Activated T-cell treated with anti-CD3 and anti-CD28 coated beads, Interleukin-2, amount 50 U/mL, for 24 hours (primary cell): Measurements from ENCODE around the gene CCNJL.

Experiments
- DNase-seq: peaks from one replicate; pipeline ENCODE4 v3.0.0-alpha.2; 2020
- H3K27ac Mint-ChIP-seq: 2 replicates; pipeline ENCODE4 v1.8.0; 2020; ENCODE audit warnings: mild to moderate bottlenecking, mixed read lengths
- H3K27me3 Mint-ChIP-seq: 2 replicates; pipeline ENCODE4 v1.8.0; 2020; ENCODE audit warnings: mixed read lengths
- H3K36me3 Mint-ChIP-seq: 2 replicates; pipeline ENCODE4 v1.8.0; 2020; ENCODE audit warnings: low read depth, mixed read lengths
- H3K4me1 Mint-ChIP-seq: 2 replicates; pipeline ENCODE4 v1.8.0; 2020; ENCODE audit warnings: low read depth, mixed read lengths
- H3K4me3 Mint-ChIP-seq: 2 replicates; pipeline ENCODE4 v1.8.0; 2020; ENCODE audit warnings: mild to moderate bottlenecking, moderate library complexity, mixed read lengths
- H3K9me3 Mint-ChIP-seq: 2 replicates; pipeline ENCODE4 v1.8.0; 2020; ENCODE audit warnings: mixed read lengths

The CCNJL gene

DNA sequence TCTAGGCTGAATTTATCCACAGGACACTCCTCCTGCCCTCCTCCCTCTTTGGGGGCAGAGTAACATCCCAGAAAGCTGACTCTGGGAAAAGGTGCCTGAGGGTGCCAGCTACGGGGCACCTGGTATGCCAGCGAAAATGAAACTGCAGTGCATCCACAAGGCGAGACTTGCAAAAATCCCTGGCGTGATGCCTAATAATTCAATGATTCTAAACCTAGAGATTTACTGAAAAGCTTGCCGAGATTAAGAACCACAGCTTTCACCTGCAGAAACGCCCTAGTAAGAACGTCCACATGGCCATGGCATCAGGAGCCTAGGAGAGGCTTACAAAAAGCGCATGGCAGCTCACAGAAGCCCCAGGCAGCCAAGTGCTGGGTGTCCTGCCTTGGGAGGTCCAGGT is 20.9 kb downstream of the CCNJL start:
- Mint-ChIP-seq H3K4me3 (no peak overlapping the region), H3K27me3 (no peaks in the 10 kb centered on the region), H3K27ac (no peak overlapping the region), H3K9me3 (no peaks in the 10 kb centered on the region), H3K36me3 (no peaks in the 10 kb centered on the region), H3K4me1 (no peaks in the 10 kb centered on the region)
- no peak for DNase-seq

DNA sequence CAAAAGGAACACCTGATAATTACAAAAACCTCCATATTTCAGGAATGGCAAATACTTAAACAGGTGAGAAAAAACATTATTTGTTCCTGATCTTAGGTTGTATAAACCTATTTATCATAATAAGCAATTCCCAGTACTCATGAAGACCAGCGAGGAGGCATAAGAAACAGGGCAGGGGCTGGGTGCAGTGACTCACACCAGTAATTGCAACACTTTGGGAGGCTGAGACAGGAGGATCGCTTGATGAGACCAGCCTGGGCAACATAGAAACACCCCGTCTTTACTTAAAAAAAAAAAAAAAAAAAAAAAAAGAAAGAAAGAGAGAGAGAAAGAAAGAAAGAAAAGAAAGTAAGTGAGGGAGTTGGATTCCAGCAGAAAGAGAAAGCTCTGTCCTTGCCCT is 21.6 kb downstream of the CCNJL start:
- Mint-ChIP-seq H3K4me1 (no peaks in the 10 kb centered on the region), H3K36me3 (no peaks in the 10 kb centered on the region), H3K27me3 (no peaks in the 10 kb centered on the region), H3K27ac (no peak overlapping the region), H3K9me3 (no peaks in the 10 kb centered on the region), H3K4me3 (no peak overlapping the region)
- no peak for DNase-seq

DNA sequence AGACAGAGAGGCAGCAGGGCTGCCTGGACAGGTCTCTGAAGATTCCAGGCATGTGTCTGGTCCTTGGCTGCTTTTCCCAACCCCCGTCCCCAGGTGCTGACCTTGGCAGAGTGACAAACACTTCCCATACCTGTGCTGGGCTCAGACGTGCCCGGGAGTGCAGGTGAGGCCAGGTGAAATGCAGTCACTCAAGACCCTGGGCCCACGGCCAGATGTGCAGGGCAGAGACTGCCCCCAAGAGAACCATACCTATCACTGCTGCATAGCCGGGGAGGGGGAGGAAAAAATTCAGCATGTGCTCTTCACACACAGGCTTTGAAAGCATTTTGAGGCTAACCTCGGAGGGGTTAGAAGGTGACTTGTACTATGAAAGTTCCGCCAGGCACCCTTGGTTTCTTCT is 22.6 kb downstream of the CCNJL start:
- no peaks in the 10 kb centered on the region for H3K27me3 Mint-ChIP-seq
- no peak for DNase-seq
- H3K27ac Mint-ChIP-seq: no peak overlapping the region
- H3K36me3 Mint-ChIP-seq: no peaks in the 10 kb centered on the region
- no peaks in the 10 kb centered on the region for H3K9me3 Mint-ChIP-seq
- no peak overlapping the region for H3K4me3 Mint-ChIP-seq
- no peaks in the 10 kb centered on the region for H3K4me1 Mint-ChIP-seq

DNA sequence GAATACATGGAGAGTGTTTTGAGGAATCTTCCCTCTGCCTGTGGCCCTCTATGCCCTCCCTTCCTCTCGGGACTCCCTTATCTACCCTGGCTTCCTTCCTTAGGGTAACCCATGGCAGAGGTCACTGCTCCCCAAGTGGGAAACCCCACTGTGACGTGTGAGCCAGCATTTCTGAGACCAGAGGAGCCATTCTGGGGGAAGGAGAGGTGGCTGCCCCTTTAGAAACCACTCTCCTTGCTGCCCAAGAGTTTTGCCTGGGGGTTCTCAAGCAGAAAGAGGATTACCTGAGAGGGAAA is 23.1 kb downstream of the CCNJL start:
- Mint-ChIP-seq H3K9me3 (no peaks in the 10 kb centered on the region), H3K27ac (no peak overlapping the region), H3K4me1 (no peaks in the 10 kb centered on the region), H3K4me3 (no peak overlapping the region), H3K36me3 (no peaks in the 10 kb centered on the region), H3K27me3 (no peaks in the 10 kb centered on the region)
- DNase-seq: no peak

DNA sequence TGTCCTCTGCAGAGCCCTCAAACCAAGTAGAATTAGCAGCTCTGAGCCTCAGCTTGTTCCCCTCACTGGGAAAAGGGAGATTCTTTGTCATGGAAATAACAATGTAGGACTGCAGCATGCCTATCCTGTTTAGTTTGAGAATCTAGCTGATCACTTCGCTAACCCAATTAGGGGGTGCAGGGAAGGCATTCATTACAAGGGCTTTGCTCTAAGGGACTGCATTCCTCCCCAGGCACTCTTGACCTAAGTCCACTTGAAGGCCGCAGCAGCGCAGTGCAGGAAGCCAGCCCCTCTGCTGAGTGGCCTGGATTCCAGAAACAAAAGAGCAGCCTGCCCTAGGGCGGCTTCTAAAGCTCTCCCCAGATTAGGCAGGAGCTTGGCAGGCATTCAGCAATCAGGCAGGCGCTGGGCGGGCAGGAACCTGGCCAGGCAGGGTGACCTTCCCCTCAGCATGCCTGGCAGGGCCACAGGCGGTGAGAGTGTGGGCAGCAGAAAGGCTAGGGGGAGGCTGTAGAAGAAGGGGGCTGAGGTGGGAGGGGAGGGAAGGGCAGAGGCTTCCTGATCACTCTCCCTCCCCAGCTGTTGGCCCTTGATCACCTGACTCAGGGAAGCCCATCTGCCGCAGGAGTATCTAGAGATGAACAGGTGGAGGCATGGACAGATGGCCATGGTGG is 24.8 kb downstream of the CCNJL start:
- Mint-ChIP-seq H3K27ac (no peak overlapping the region), H3K27me3 (no peaks in the 10 kb centered on the region), H3K36me3 (no peaks in the 10 kb centered on the region), H3K4me1 (no peaks in the 10 kb centered on the region), H3K4me3 (no peak overlapping the region), H3K9me3 (no peaks in the 10 kb centered on the region)
- DNase-seq: no peak

DNA sequence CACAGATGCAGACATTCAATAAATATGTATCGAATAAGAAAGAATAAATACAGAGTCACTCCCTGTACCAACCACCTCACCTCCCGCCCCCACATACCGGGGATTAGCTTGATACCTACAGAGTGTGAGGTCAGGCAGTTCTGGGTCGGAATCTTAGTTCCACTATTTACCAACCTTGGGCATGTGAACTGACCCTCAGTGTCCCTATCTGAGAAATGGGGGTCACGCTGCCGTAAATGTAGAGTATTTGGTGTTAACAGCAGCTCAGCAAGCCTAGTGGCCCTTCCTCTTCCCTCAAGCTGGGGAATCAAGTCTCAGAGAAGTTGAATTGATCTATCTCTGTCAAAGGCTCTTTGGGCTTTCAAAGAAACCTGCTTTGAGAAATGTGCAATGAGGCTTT is 25.4 kb downstream of the CCNJL start:
- Mint-ChIP-seq H3K36me3 (no peaks in the 10 kb centered on the region), H3K9me3 (no peaks in the 10 kb centered on the region), H3K27ac (no peak overlapping the region), H3K4me3 (no peak overlapping the region), H3K4me1 (no peaks in the 10 kb centered on the region), H3K27me3 (no peaks in the 10 kb centered on the region)
- DNase-seq: no peak

DNA sequence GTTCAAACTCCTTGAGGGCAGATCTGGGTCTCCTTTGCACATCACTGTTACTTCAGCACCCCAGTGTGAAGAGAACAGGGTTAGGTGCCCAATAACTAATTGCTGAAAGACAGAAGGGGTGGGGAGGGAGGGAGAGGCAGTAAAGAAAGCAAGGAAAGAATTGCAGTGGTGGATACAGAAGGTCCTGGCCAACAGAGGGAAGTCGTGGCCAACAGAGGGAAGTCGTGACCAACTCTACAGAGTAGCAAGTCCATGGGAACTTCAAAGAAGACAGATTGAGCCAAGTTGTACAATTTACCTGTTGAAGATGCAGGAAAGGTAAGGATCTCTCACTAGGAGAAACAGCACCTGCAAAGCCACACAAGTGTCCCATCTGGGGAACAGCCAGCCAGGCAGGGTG is 27.0 kb downstream of the CCNJL start:
- Mint-ChIP-seq H3K36me3 (no peaks in the 10 kb centered on the region), H3K4me1 (no peaks in the 10 kb centered on the region), H3K4me3 (no peak overlapping the region), H3K27ac (no peak overlapping the region), H3K27me3 (no peaks in the 10 kb centered on the region), H3K9me3 (no peaks in the 10 kb centered on the region)
- DNase-seq: no peak

DNA sequence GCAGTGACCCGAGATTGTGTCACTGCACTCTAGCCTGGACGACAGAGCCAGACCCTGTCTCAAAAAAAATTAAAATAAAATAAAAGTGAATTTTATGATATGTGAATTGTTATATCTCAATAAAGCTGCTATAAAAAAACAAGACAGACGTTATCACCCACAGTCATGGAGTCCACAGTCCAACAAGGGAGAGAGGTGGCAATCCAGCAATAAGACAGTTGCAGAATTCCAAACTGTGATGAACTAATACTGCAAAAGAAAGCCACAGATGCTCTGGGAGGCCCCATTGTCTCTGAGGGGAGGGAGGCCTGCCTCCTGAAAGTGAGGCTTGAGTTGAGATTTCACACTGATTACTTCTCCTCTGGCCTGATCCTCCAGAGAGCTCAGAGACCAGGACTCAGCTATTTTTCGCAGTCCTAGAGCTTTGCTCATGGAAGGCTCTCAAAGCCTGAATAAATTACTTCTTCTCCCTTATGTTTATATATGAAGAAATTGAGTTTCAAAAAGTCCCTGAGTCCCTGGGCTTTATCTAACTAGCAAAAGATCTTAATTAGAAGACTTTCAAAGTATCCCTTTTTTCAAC is 28.0 kb downstream of the CCNJL start:
- no peaks in the 10 kb centered on the region for H3K36me3 Mint-ChIP-seq
- no peaks in the 10 kb centered on the region for H3K27me3 Mint-ChIP-seq
- no peaks in the 10 kb centered on the region for H3K4me1 Mint-ChIP-seq

DNA sequence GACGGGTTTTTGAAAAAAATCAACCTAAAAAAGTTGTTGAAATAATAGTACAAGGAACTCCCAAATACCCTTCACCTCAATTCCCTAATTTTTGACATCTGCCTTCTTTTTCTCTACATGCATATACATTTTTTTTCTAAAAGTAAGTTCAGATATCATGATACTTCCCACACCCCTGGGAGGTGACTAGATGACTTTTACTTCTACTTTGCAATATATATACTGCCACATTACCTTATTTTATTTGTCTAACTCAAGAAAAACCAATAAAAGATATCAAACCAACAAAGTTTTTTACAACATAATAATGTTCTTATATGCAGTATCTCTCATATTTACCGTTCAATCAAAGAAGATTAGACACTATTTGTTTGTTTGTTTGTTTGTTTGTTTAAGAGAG is 31.1 kb downstream of the CCNJL start:
- Mint-ChIP-seq H3K9me3 (no peaks in the 10 kb centered on the region), H3K4me1 (no peaks in the 10 kb centered on the region), H3K27ac (no peak overlapping the region), H3K27me3 (no peaks in the 10 kb centered on the region), H3K4me3 (no peak overlapping the region), H3K36me3 (no peaks in the 10 kb centered on the region)
- DNase-seq: no peak

More for the DNA sequence above, 28.0 kb downstream of the CCNJL start:
- no peak for DNase-seq
- Mint-ChIP-seq H3K9me3 (no peaks in the 10 kb centered on the region), H3K4me3 (no peak overlapping the region), H3K27ac (no peak overlapping the region)

DNA sequence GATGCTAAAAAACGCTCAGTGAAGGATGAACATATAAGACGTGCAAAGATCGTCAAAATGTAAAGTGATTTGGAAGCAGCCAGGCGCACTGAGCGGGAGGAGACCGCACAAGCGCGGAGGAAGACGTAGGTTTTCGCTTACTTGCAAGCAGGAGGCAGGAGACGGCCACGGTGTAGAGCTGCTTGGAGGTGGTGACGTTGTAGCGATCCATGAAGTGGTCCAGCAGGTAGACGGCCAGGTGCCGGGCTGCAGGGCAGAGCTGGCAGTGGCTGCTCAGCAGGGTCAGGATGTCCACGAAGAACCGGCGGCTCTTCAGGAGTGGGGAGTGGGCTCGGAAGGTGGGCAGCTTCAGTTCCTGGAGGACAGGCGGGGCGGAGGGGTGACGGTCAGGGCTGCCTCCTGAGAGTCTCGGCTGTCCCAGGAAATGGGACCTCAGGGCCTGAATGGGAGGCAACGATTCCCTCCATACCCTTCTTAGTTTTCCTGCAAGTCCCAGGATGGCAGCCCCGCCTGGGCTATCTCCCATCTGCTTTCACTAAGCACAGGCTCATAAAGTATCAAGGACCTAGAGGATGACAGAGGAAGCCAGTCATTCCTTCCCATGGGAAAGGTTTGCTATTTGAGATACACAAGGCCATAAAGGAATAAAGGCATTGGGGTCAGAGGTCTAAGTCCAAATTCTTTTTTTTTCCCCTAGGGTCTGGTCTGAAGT is 31.8 kb downstream of the CCNJL start:
- Mint-ChIP-seq H3K9me3 (no peaks in the 10 kb centered on the region), H3K27me3 (no peaks in the 10 kb centered on the region), H3K4me1 (no peaks in the 10 kb centered on the region), H3K4me3 (no peak overlapping the region), H3K27ac (no peak overlapping the region), H3K36me3 (no peaks in the 10 kb centered on the region)
- DNase-seq: no peak

DNA sequence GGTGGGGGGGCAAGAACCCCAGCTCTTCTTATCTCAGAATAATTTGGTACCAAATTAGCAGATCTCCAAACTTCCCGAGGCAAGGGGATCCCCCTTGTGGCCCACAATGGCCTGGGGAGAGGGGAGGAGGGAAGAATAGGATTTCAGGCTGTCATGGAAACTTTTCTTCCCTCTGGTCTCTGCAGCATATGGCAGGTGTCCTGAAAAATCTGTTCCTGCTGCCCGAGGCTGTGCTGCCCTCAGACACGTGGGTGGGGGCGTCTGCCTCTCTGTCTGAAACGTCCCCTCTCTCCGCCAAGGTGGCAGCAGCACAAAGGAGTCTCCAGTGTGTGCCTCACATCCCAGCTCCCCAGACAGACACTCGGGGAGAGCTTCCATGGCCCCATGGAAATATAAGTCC is 34.0 kb downstream of the CCNJL start:
- Mint-ChIP-seq H3K36me3 (no peaks in the 10 kb centered on the region), H3K27ac (no peak overlapping the region)

DNA sequence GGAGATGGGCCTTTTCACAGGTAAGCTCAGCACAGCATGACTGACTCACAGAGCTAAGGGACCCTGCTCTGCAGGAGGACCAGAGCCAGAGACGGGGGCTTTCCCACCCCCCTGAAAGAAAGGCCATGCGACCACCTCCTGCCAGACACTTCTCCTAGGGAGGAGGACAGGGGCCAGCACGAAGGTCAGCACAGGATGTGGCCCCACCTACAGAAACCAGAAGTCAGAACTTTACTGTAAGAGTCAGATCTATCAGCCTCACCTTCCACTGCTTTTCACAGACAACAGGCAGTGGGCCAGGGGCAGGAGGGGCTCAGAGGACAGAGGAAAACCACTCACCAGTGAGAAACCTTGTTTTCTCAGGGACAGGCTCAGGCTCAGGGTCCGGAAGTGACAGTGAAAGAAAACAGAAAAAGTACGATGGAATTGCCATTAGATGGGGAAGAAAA is 37.9 kb downstream of the CCNJL start:
- Mint-ChIP-seq H3K36me3 (no peaks in the 10 kb centered on the region), H3K27ac (no peak overlapping the region), H3K4me3 (no peak overlapping the region), H3K4me1 (peaks cover 5% of the 10 kb centered on the region), H3K9me3 (no peaks in the 10 kb centered on the region), H3K27me3 (peaks cover 2% of the 10 kb centered on the region)
- DNase-seq: no peak

More for the DNA sequence above, 34.0 kb downstream of the CCNJL start:
- no peak overlapping the region for H3K4me3 Mint-ChIP-seq
- no peaks in the 10 kb centered on the region for H3K4me1 Mint-ChIP-seq
- DNase-seq: no peak
- no peaks in the 10 kb centered on the region for H3K9me3 Mint-ChIP-seq
- no peaks in the 10 kb centered on the region for H3K27me3 Mint-ChIP-seq

DNA sequence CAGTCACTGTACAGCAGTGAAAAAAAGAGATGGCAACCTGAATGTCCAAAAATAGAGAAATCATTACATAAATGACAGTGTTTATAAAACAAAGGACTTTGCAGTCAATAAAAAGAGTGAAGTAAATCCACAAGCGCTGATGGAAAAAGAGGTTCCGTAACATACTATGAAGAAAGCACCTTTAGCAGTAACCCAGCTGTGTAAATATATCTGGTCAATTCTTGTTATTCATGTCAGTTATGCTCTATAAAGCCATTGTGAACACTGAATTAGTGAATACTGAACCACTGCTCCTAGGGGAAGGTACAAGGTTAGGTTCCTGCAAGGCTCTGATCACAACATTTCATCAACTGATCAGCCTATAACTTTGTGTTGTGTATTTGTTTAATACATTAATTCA is 39.5 kb downstream of the CCNJL start:
- no peaks in the 10 kb centered on the region for H3K36me3 Mint-ChIP-seq
- no peak overlapping the region for H3K4me3 Mint-ChIP-seq
- peaks cover 3% of the 10 kb centered on the region for H3K27me3 Mint-ChIP-seq
- no peak overlapping the region for H3K27ac Mint-ChIP-seq
- peaks cover 5% of the 10 kb centered on the region for H3K4me1 Mint-ChIP-seq
- no peaks in the 10 kb centered on the region for H3K9me3 Mint-ChIP-seq
- DNase-seq: no peak

DNA sequence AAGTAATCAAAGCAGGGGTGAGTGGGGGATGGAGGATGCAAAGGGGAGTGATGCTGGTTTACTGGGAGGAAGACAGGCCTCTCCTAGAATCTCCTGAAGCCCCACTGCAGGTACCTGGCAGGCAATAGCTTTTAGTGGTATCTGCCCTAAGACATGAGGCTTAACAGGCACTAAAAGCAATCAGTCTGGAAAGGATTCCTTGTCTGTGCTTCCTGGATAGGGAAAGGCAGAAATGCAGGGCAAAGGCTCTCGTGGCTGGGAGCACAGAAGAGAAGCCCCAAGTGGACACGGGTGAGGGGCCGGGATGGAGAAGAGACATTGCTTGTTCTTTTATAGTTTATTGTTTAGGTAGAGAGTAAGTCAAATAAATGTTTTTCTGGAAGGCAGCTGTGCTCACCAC is 40.1 kb downstream of the CCNJL start:
- no peak overlapping the region for H3K4me3 Mint-ChIP-seq

DNA sequence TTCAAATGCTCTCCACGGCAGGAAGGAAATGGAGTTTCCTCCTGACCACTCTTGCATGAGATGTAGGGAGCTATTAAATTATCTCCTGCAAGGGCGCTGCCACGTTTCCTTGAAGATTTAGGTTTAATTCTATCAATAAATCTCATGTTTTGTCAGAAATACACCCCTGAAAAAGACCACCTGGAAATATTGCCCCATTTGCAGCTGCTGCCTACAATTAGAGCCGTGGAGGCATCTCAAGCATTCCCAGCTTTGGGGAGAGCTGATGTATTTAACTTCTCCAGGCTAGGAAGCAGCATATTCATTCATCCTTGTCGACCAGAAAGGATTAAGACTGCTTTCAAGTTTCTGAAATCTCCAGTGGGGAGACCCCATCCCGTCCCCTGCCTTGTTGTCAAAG is 40.5 kb downstream of the CCNJL start:
- no peak overlapping the region for H3K4me3 Mint-ChIP-seq
- DNase-seq: no peak
- peaks cover 3% of the 10 kb centered on the region for H3K27me3 Mint-ChIP-seq
- H3K27ac Mint-ChIP-seq: no peak overlapping the region
- no peaks in the 10 kb centered on the region for H3K36me3 Mint-ChIP-seq
- H3K4me1 Mint-ChIP-seq: peaks cover 5% of the 10 kb centered on the region
- no peaks in the 10 kb centered on the region for H3K9me3 Mint-ChIP-seq

More for the DNA sequence above, 40.1 kb downstream of the CCNJL start:
- peaks cover 5% of the 10 kb centered on the region for H3K4me1 Mint-ChIP-seq
- H3K27me3 Mint-ChIP-seq: peaks cover 3% of the 10 kb centered on the region
- DNase-seq: no peak
- no peaks in the 10 kb centered on the region for H3K9me3 Mint-ChIP-seq
- H3K36me3 Mint-ChIP-seq: no peaks in the 10 kb centered on the region
- H3K27ac Mint-ChIP-seq: no peak overlapping the region
